Stomach (tissue), 4 donors: ENCODE results near the gene GDNF.

Experiments
- CTCF ChIP-seq, 7 experiments: fragments of 450-650 bp in 4 of 7; fragments of 200-600 bp in 3 of 7; sonication (generic) in 3 of 7; IDR thresholded peaks; one replicate each; pipeline ENCODE4 v1.5.1; 2016 to 2019; ENCODE audit warnings: antibody characterized with exemption in 7 of 7, control low read depth in 2 of 7, mild to moderate bottlenecking in 1 of 7
- POLR2A ChIP-seq, 4 donors: fragments of 450-650 bp; IDR thresholded peaks; one replicate each; pipeline ENCODE4 v1.6.1; 2016; ENCODE audit warnings: antibody characterized with exemption in 4 of 4, control low read depth in 2 of 4, mild to moderate bottlenecking in 1 of 4, moderate library complexity in 1 of 4
- POLR2AphosphoS5 ChIP-seq, 3 donors: sonication (generic); formaldehyde crosslinking; IDR thresholded peaks; one replicate each; pipeline ENCODE4 v1.6.1; 2016; ENCODE audit warnings: antibody characterized with exemption in 3 of 3

GRCh38 chr5:37847978-37848425, 8.2 kb upstream of the GDNF start:
- TF ChIP-seq CTCF (IDR thresholded peaks at IDR 0.05) (no peak), POLR2A (IDR thresholded peaks at IDR 0.05) (no peak), POLR2AphosphoS5 (IDR thresholded peaks at IDR 0.05) (no peak)
